HEK293 (cell line): ENCODE measurements around the gene NDUFV2.

Source experiments
- CTCF ChIA-PET: fragments of 350-600 bp; formaldehyde crosslinking; extraction: SDS; loops from one replicate; lab custom pipeline; 2021; ENCODE audit warnings: antibody characterized with exemption; lab: Yijun Ruan, JAX
- POLR2A ChIA-PET: fragments of 300-600 bp; formaldehyde crosslinking; extraction: SDS; loops from one replicate; lab custom pipeline; 2020; ENCODE audit warnings: antibody characterized with exemption, inconsistent platforms; lab: Yijun Ruan, JAX
- H3K27ac ChIP-seq: fragments of 200-500 bp; sonication (Bioruptor generic); 2 replicates; pipeline ENCODE4 v1.5.1; 2014; ENCODE audit warnings: low read depth, low read length, control low read depth, inconsistent platforms; ENCODE audit errors: extremely low read depth
- H3K36me3 ChIP-seq, 2 experiments: fragments of 200-500 bp in 1 of 2; sonication (Bioruptor generic) in 1 of 2; 1 replicate in 1 of 2; 2 replicates in 1 of 2; pipeline ENCODE4 v1.5.1; 2014 to 2017; ENCODE audit warnings: inconsistent platforms in 2 of 2, low read length in 2 of 2; ENCODE audit not compliant: control insufficient read depth in 2 of 2, insufficient read depth in 1 of 2
- H3K4me1 ChIP-seq: fragments of 200-500 bp; sonication (Bioruptor generic); 2 replicates; pipeline ENCODE4 v1.5.1; 2014; ENCODE audit warnings: mild to moderate bottlenecking, low read length, inconsistent platforms; ENCODE audit not compliant: control insufficient read depth, insufficient read depth
- H3K4me3 ChIP-seq: 2 replicates; pipeline ENCODE4 v1.5.1; 2011; ENCODE audit warnings: low read depth, mild to moderate bottlenecking, control low read depth, low read length, moderate library complexity
- H3K9me3 ChIP-seq: fragments of 200-500 bp; sonication (Bioruptor generic); 2 replicates; pipeline ENCODE4 v1.5.1; 2014; ENCODE audit warnings: low read depth, low read length, inconsistent platforms; ENCODE audit not compliant: control insufficient read depth, insufficient read depth
- BCL6B ChIP-seq: fragments of 450-650 bp; formaldehyde crosslinking; IDR thresholded peaks from 2 replicates; pipeline ENCODE4 v1.5.1; 2017; ENCODE audit warnings: missing biosample characterization, missing genetic modification characterization
- HIC1 ChIP-seq: fragments of 450-650 bp; formaldehyde crosslinking; IDR thresholded peaks from 2 replicates; pipeline ENCODE4 v1.5.1; 2016; ENCODE audit warnings: missing biosample characterization, missing genetic modification characterization
- KLF10 ChIP-seq: fragments of 450-650 bp; IDR thresholded peaks from 2 replicates; pipeline ENCODE4 v1.5.1; 2018; ENCODE audit warnings: missing biosample characterization, mild to moderate bottlenecking, missing genetic modification characterization
- KLF7 ChIP-seq: fragments of 450-650 bp; formaldehyde crosslinking; IDR thresholded peaks from 2 replicates; pipeline ENCODE4 v1.5.1; 2016; ENCODE audit warnings: missing biosample characterization, missing genetic modification characterization, borderline replicate concordance
- KLF9 ChIP-seq: fragments of 450-650 bp; formaldehyde crosslinking; IDR thresholded peaks from 2 replicates; pipeline ENCODE4 v1.5.1; 2016; ENCODE audit warnings: missing biosample characterization, missing genetic modification characterization, low read depth
- OSR2 ChIP-seq: fragments of 450-650 bp; formaldehyde crosslinking; IDR thresholded peaks from 2 replicates; pipeline ENCODE4 v1.5.1; 2016; ENCODE audit warnings: missing biosample characterization, missing genetic modification characterization
- OVOL3 ChIP-seq: fragments of 450-650 bp; formaldehyde crosslinking; IDR thresholded peaks from 2 replicates; pipeline ENCODE4 v1.5.1; 2016; ENCODE audit warnings: missing biosample characterization, missing genetic modification characterization
- SCRT1 ChIP-seq: fragments of 450-650 bp; formaldehyde crosslinking; IDR thresholded peaks from 2 replicates; pipeline ENCODE4 v1.5.1; 2016; ENCODE audit warnings: missing biosample characterization, missing genetic modification characterization, borderline replicate concordance
- WT1 ChIP-seq: fragments of 450-650 bp; formaldehyde crosslinking; IDR thresholded peaks from 2 replicates; pipeline ENCODE4 v1.5.1; 2016; ENCODE audit warnings: missing biosample characterization, missing genetic modification characterization
- ZBTB17 ChIP-seq: fragments of 450-650 bp; formaldehyde crosslinking; IDR thresholded peaks from 2 replicates; pipeline ENCODE4 v1.5.1; 2016; ENCODE audit warnings: missing biosample characterization, missing genetic modification characterization
- ZBTB21 ChIP-seq: fragments of 450-650 bp; formaldehyde crosslinking; IDR thresholded peaks from 2 replicates; pipeline ENCODE4 v1.5.1; 2017; ENCODE audit warnings: missing biosample characterization, missing genetic modification characterization
- ZBTB26 ChIP-seq: fragments of 450-650 bp; formaldehyde crosslinking; optimal IDR thresholded peaks from 2 replicates; pipeline ENCODE3; 2016; ENCODE audit warnings: missing biosample characterization, mild to moderate bottlenecking, missing genetic modification characterization
- ZBTB8A ChIP-seq: fragments of 450-650 bp; formaldehyde crosslinking; IDR thresholded peaks from 2 replicates; pipeline ENCODE4 v1.5.1; 2016; ENCODE audit warnings: missing biosample characterization, missing genetic modification characterization
- ZNF148 ChIP-seq: fragments of 450-650 bp; formaldehyde crosslinking; IDR thresholded peaks from 2 replicates; pipeline ENCODE4 v1.5.0; 2017; ENCODE audit warnings: missing biosample characterization, missing genetic modification characterization, borderline replicate concordance
- ZNF175 ChIP-seq: fragments of 450-650 bp; formaldehyde crosslinking; IDR thresholded peaks from 2 replicates; pipeline ENCODE4 v1.5.1; 2016; ENCODE audit warnings: missing biosample characterization, missing genetic modification characterization
- ZNF211 ChIP-seq: fragments of 450-650 bp; formaldehyde crosslinking; IDR thresholded peaks from 2 replicates; pipeline ENCODE4 v1.5.1; 2016; ENCODE audit warnings: low read depth, missing biosample characterization, missing genetic modification characterization
- ZNF214 ChIP-seq: fragments of 450-650 bp; formaldehyde crosslinking; IDR thresholded peaks from 2 replicates; pipeline ENCODE4 v1.5.1; 2017; ENCODE audit warnings: missing biosample characterization, mild to moderate bottlenecking, missing genetic modification characterization, borderline replicate concordance
- ZNF341 ChIP-seq: fragments of 450-650 bp; formaldehyde crosslinking; IDR thresholded peaks from 2 replicates; pipeline ENCODE4; 2016; ENCODE audit warnings: low read depth, missing biosample characterization, missing genetic modification characterization
- ZNF366 ChIP-seq: fragments of 450-650 bp; formaldehyde crosslinking; conservative IDR thresholded peaks from 2 replicates; pipeline ENCODE4 v1.5.1; 2016; ENCODE audit warnings: missing biosample characterization, missing genetic modification characterization
- ZNF398 ChIP-seq: fragments of 450-650 bp; formaldehyde crosslinking; IDR thresholded peaks from 2 replicates; pipeline ENCODE4 v1.5.1; 2017; ENCODE audit warnings: missing biosample characterization, missing genetic modification characterization
- ZNF501 ChIP-seq: fragments of 450-650 bp; formaldehyde crosslinking; IDR thresholded peaks from 2 replicates; pipeline ENCODE4 v1.5.1; 2016; ENCODE audit warnings: missing biosample characterization, missing genetic modification characterization
- ZNF639 ChIP-seq: fragments of 450-650 bp; formaldehyde crosslinking; IDR thresholded peaks from 2 replicates; pipeline ENCODE4 v1.5.1; 2016; ENCODE audit warnings: missing biosample characterization, missing genetic modification characterization
- ZNF768 ChIP-seq: fragments of 450-650 bp; formaldehyde crosslinking; IDR thresholded peaks from 2 replicates; pipeline ENCODE4 v1.5.1; 2018; ENCODE audit warnings: missing biosample characterization, mild to moderate bottlenecking, missing genetic modification characterization
- ZXDB ChIP-seq: fragments of 450-650 bp; formaldehyde crosslinking; IDR thresholded peaks from 2 replicates; pipeline ENCODE4 v1.5.1; 2016; ENCODE audit warnings: missing biosample characterization, missing genetic modification characterization

Gene NDUFV2

GRCh38 chr18:9136315-9137155 lies 34.0 kb downstream of the NDUFV2 start, which contains the start of gene ANKRD12:
Gene ANKRD12 (plus strand): TSS chr18:9136781. CDS start chr18:9182433, 45,652 bp downstream.
- CTCF ChIA-PET: interaction anchor here (1.0 to 1.8 kb wide), 2 partner anchors 37 to 54 kb away, joined by 3 to 7 read pairs; no protein-coding TSS in a partner anchor
- Histone ChIP-seq H3K27ac (peak within 1 kb of the TSS; percentile 84), H3K36me3 (peaks cover 25 to 26% of the 10 kb centered on the region in 2 experiments), H3K4me1 (peaks cover 21% of the 10 kb centered on the region), H3K9me3 (no peaks in the 10 kb centered on the region), H3K4me3 (peak within 1 kb of the TSS; percentile 99)
- POLR2A ChIA-PET: interaction anchor here (0.9 to 2.6 kb wide), 7 partner anchors 8 to 201 kb away, joined by 3 to 29 read pairs (median 6); partner anchors contain the start of gene NDUFV2
- peak; percentile 64 for TF ChIP-seq SCRT1 (tag by site-specific recombination)
- TF ChIP-seq HIC1 (tag by site-specific recombination): peak; percentile 74
- no peak for TF ChIP-seq ZNF211
- peak; percentile 87 for TF ChIP-seq KLF10
- TF ChIP-seq OSR2: peak; percentile 84
- no peak for TF ChIP-seq ZNF214
- peak; percentile 71 for TF ChIP-seq ZNF366 (tag by site-specific recombination)
- peak; percentile 86 for TF ChIP-seq ZNF398 (tag by site-specific recombination)
- TF ChIP-seq WT1 (tag by site-specific recombination): 0 out of 2 replicates have a peak, but pooled peaks have one; percentile 14
- TF ChIP-seq ZNF175 (tag by site-specific recombination): no peak
- TF ChIP-seq ZXDB (tag by site-specific recombination): peak; percentile 53
- peak; percentile 93 for TF ChIP-seq KLF7 (tag by site-specific recombination)
- peak; percentile 29; the same call in 1 of the 2 replicates for TF ChIP-seq ZBTB21
- TF ChIP-seq ZNF501 (tag by site-specific recombination): peak; percentile 88
- peak; percentile 80 for TF ChIP-seq ZBTB26
- peak; percentile 90 for TF ChIP-seq ZBTB8A (tag by site-specific recombination)
- peak; percentile 62; the same call in 1 of the 2 replicates for TF ChIP-seq ZBTB17 (tag by site-specific recombination)
- TF ChIP-seq OVOL3 (tag by site-specific recombination): no peak
- TF ChIP-seq ZNF341 (tag by site-specific recombination): peak; percentile 71
- no peak; the same call in 1 of the 2 replicates for TF ChIP-seq ZNF639
- TF ChIP-seq ZNF768: no peak; the same call in 1 of the 2 replicates
- no peak for TF ChIP-seq BCL6B (tag by site-specific recombination)
- peak; percentile 99 for TF ChIP-seq KLF9 (tag by site-specific recombination)
- no peak for TF ChIP-seq ZNF148
